Panc1 (cell line): Measurements from ENCODE around the gene NKAIN2. TPM values are rescaled to one million over a fixed set of nuclear protein-coding genes. Genes with fewer than 3 reads are reported as not detected.

ENCODE experiments used
- ATAC-seq: fragments of 200-7000 bp; cut with Tn5 transposase; 2 replicates; pipeline ENCODE4 v1.9.1; 2020; ENCODE audit warnings: mild to moderate bottlenecking, moderate library complexity
- BruUV-seq: library from RNA; stranded (reverse); fragments of 400-500 nt; replicated peaks from 2 replicates; lab custom pipeline; 2021; lab: Mats Ljungman, UMichigan
- CTCF ChIA-PET: fragments of 300-600 bp; sonication (Branson Sonifier 250); formaldehyde crosslinking; loops from one replicate; lab custom pipeline; 2022; ENCODE audit warnings: antibody characterized with exemption; lab: Charles Lee
- POLR2A ChIA-PET: fragments of 300-600 bp; sonication (Branson Sonifier 250); formaldehyde crosslinking; loops from one replicate; lab custom pipeline; 2022; ENCODE audit warnings: antibody characterized with exemption; lab: Charles Lee
- DNase-seq: peaks from one replicate; pipeline ENCODE4 v3.0.0-alpha.2; 2010; ENCODE audit warnings: low read depth, low spot score
- H3K27ac ChIP-seq: 2 replicates; pipeline ENCODE4 v1.5.1; 2011; ENCODE audit warnings: mild to moderate bottlenecking, low read length, inconsistent platforms
- H3K27me3 ChIP-seq: fragments of 200-500 bp; sonication (Bioruptor generic); 2 replicates; pipeline ENCODE4 v1.6.0; 2014; ENCODE audit warnings: low read length, inconsistent platforms; ENCODE audit not compliant: control insufficient read depth, insufficient read depth
- H3K36me3 ChIP-seq: fragments of 200-500 bp; sonication (Bioruptor generic); 2 replicates; pipeline ENCODE4 v1.5.1; 2014; ENCODE audit warnings: inconsistent platforms, mild to moderate bottlenecking, low read length, moderate library complexity; ENCODE audit not compliant: control insufficient read depth, insufficient read depth
- H3K4me1 ChIP-seq: 2 replicates; pipeline ENCODE4 v1.5.1; 2011; ENCODE audit warnings: inconsistent platforms, mild to moderate bottlenecking, low read length, moderate library complexity; ENCODE audit not compliant: control insufficient read depth, insufficient read depth
- H3K4me3 ChIP-seq, 2 experiments: 2 replicates each; pipeline ENCODE4 v1.5.1; 2011 to 2012; ENCODE audit warnings: low read depth in 2 of 2, low read length in 2 of 2, mild to moderate bottlenecking in 2 of 2, inconsistent platforms in 1 of 2, moderate library complexity in 1 of 2
- H3K9me3 ChIP-seq: fragments of 200-500 bp; sonication (Bioruptor generic); 2 replicates; pipeline ENCODE4 v1.5.1; 2014; ENCODE audit warnings: low read depth, mild to moderate bottlenecking, inconsistent platforms, low read length, moderate library complexity; ENCODE audit not compliant: control insufficient read depth, insufficient read depth
- POLR2AphosphoS5 ChIP-seq: IDR thresholded peaks from 2 replicates; pipeline ENCODE4 v1.6.1; 2012; ENCODE audit warnings: mild to moderate bottlenecking, low read depth, low read length, moderate library complexity
- REST ChIP-seq, 2 experiments: IDR thresholded peaks; 2 replicates each; pipeline ENCODE4 v1.6.1; 2011 to 2012; ENCODE audit warnings: low read depth in 2 of 2, control low read depth in 1 of 2, low read length in 1 of 2, mild to moderate bottlenecking in 1 of 2, moderate library complexity in 1 of 2; ENCODE audit not compliant: insufficient read depth in 1 of 2
- SIN3A ChIP-seq: IDR thresholded peaks from 2 replicates; pipeline ENCODE4 v1.6.1; 2012; ENCODE audit warnings: low read depth, mild to moderate bottlenecking, low read length, moderate library complexity, borderline replicate concordance; ENCODE audit not compliant: insufficient read depth
- TCF7L2 ChIP-seq: IDR thresholded peaks from 2 replicates; pipeline ENCODE4 v1.6.1; 2011; ENCODE audit warnings: mild to moderate bottlenecking, low read depth, low read length, inconsistent platforms
- in situ Hi-C: cut with HindIII; loops from 2 replicates; pipeline ENCODE4 v1.10.0; 2016; ENCODE audit warnings: low sequenced_read_pairs, low pct_unique_long_range_greater_than_20kb
- intact Hi-C: fragments of 100-400 bp; cut with micrococcal nuclease; formaldehyde crosslinking; loops from one replicate; pipeline ENCODE4 v1.10.0; 2022; ENCODE audit not compliant: unreplicated experiment
- total RNA-seq: library from RNA; stranded (reverse); gene quantifications from one replicate; pipeline ENCODE4 v1.2.1, GENCODE V29; 2021; ENCODE audit not compliant: unreplicated experiment
- TF ChIP-seq, protein P1 (sequence below): fragments of 450-650 bp; IDR thresholded peaks from 2 replicates; pipeline ENCODE4 v1.5.1; 2017; ENCODE audit warnings: mild to moderate bottlenecking

NKAIN2 gene
- total RNA-seq, 1 experiment from 2014 or later: 2.6 TPM

DNA sequence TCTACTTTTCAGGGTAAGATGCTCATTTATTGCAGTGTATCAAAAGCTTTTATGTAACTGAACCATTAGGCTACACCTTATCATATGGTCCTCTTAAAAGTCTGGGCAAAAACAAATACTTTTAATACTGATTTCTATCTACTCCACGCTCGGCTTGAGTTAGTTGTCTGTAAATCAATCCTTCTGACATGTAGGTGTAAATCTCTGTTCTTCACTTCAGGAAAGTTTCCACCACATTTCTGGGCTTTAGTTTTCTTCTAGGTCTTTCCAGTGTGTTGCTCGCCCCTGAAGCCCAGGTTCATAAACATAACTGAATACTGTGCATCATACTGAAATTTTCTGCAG is 1069.4 kb downstream of the NKAIN2 start:
- no TSS peak for BruUV-seq
- in situ Hi-C loops: no loop called here

More for the DNA sequence above, 1069.4 kb downstream of the NKAIN2 start:
- DNase-seq (no peak), ATAC-seq (no peak)
- POLR2A ChIA-PET: no interaction called here
- intact Hi-C loops: loop anchor here (5.0 kb wide), 3 partner anchors 89 to 894 kb away; partner anchors contain the start of gene RNF217
- CTCF ChIA-PET: interaction anchor here (0.6 kb wide), 1 partner anchor 1057 kb away, joined by 3 read pairs; no protein-coding TSS in a partner anchor
- Histone ChIP-seq H3K36me3 (no peaks in the 10 kb centered on the region), H3K9me3 (no peaks in the 10 kb centered on the region), H3K4me1 (no peaks in the 10 kb centered on the region), H3K27ac (no peak overlapping the region), H3K4me3 (no peak overlapping the region), H3K27me3 (no peaks in the 10 kb centered on the region; the same call in 1 of the 2 replicates)
- TF ChIP-seq REST (IDR thresholded peaks at IDR 0.05; ENCODE audit: insufficient read depth in 1 of 2, low read depth in 2 of 2, low read length in 1 of 2) (no peak), POLR2AphosphoS5 (no peak), SIN3A (no peak), TCF7L2 (no peak)
- TF ChIP-seq, protein P1, sequence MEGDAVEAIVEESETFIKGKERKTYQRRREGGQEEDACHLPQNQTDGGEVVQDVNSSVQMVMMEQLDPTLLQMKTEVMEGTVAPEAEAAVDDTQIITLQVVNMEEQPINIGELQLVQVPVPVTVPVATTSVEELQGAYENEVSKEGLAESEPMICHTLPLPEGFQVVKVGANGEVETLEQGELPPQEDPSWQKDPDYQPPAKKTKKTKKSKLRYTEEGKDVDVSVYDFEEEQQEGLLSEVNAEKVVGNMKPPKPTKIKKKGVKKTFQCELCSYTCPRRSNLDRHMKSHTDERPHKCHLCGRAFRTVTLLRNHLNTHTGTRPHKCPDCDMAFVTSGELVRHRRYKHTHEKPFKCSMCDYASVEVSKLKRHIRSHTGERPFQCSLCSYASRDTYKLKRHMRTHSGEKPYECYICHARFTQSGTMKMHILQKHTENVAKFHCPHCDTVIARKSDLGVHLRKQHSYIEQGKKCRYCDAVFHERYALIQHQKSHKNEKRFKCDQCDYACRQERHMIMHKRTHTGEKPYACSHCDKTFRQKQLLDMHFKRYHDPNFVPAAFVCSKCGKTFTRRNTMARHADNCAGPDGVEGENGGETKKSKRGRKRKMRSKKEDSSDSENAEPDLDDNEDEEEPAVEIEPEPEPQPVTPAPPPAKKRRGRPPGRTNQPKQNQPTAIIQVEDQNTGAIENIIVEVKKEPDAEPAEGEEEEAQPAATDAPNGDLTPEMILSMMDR: no peak

Other genes with a start within 250 kb of the NKAIN2 start
- not detected for gene TRDN, start 166.9 kb upstream of the NKAIN2 start, total RNA-seq